PC-3 (cell line): Measurements from ENCODE around the gene PRDM2. TPM values are rescaled to one million over a fixed set of nuclear protein-coding genes. Genes with fewer than 3 reads are reported as not detected.

Experiments used
- ATAC-seq: fragments of 200-7000 bp; cut with Tn5 transposase; 2 replicates; pipeline ENCODE4 v1.9.1; 2020; ENCODE audit warnings: mild to moderate bottlenecking, moderate library complexity
- BruUV-seq: library from RNA; stranded (reverse); fragments of 400-500 nt; replicated peaks from 2 replicates; lab custom pipeline; 2021; lab: Mats Ljungman, UMichigan
- CTCF ChIA-PET: fragments of 300-600 bp; sonication (Branson Sonifier 250); formaldehyde crosslinking; loops from one replicate; lab custom pipeline; 2022; ENCODE audit warnings: antibody characterized with exemption; lab: Charles Lee
- POLR2A ChIA-PET: fragments of 300-600 bp; sonication (Branson Sonifier 250); formaldehyde crosslinking; loops from one replicate; lab custom pipeline; 2022; ENCODE audit warnings: antibody characterized with exemption; ENCODE audit not compliant: unreplicated experiment; lab: Charles Lee
- DNase-seq: peaks from one replicate; pipeline ENCODE4 v3.0.0-alpha.2; 2015
- H2AFZ ChIP-seq: fragments of 300-600 bp; sonication (generic); 2 replicates; pipeline ENCODE4 v1.6.0; 2016; ENCODE audit warnings: antibody characterized with exemption, low read length
- H3F3A ChIP-seq: fragments of 300-600 bp; sonication (generic); one replicate; pipeline ENCODE4 v1.6.0; 2017; ENCODE audit warnings: antibody characterized with exemption, low read length, control low read depth, mild to moderate bottlenecking; ENCODE audit not compliant: unreplicated experiment
- H3K27ac ChIP-seq: fragments of 300-600 bp; sonication (generic); 2 replicates; pipeline ENCODE4 v1.5.1; 2016; ENCODE audit warnings: mild to moderate bottlenecking, low read length
- H3K27me3 ChIP-seq: fragments of 300-600 bp; sonication (generic); 2 replicates; pipeline ENCODE4 v1.6.1; 2016; ENCODE audit warnings: low read length, mixed read lengths
- H3K36me3 ChIP-seq: fragments of 300-600 bp; sonication (generic); 2 replicates; pipeline ENCODE4 v1.6.1; 2016; ENCODE audit warnings: low read depth, mixed run types, low read length, mixed read lengths
- H3K4me1 ChIP-seq: fragments of 300-600 bp; sonication (generic); 2 replicates; pipeline ENCODE4 v1.5.1; 2016; ENCODE audit warnings: low read length; ENCODE audit not compliant: insufficient read depth
- H3K4me2 ChIP-seq: fragments of 300-600 bp; sonication (generic); 2 replicates; pipeline ENCODE4 v1.6.0; 2016; ENCODE audit warnings: low read length
- H3K4me3 ChIP-seq: fragments of 300-600 bp; sonication (generic); 2 replicates; pipeline ENCODE4 v1.5.1; 2016; ENCODE audit warnings: mild to moderate bottlenecking, low read length, mixed read lengths
- H3K79me2 ChIP-seq: fragments of 300-600 bp; sonication (generic); 2 replicates; pipeline ENCODE4 v1.6.1; 2017; ENCODE audit warnings: low read length, mixed read lengths
- H3K9ac ChIP-seq: fragments of 300-600 bp; sonication (generic); 2 replicates; pipeline ENCODE4 v1.6.0; 2016; ENCODE audit warnings: mild to moderate bottlenecking, low read length
- H3K9me2 ChIP-seq: fragments of 300-600 bp; sonication (generic); replicated peaks from 2 replicates; pipeline ENCODE4 v1.6.1; 2016; ENCODE audit warnings: mixed run types, low read length, mixed read lengths
- H3K9me3 ChIP-seq: fragments of 300-600 bp; sonication (generic); 2 replicates; pipeline ENCODE4 v1.6.1; 2016; ENCODE audit warnings: low read length, mixed read lengths
- H4K20me1 ChIP-seq: fragments of 300-600 bp; sonication (generic); 2 replicates; pipeline ENCODE4 v1.6.1; 2016; ENCODE audit warnings: low read length, mixed read lengths
- EZH2 ChIP-seq: fragments of 300-600 bp; sonication (generic); IDR thresholded peaks from one replicate; pipeline ENCODE4 v1.6.1; 2017; ENCODE audit warnings: antibody characterized with exemption, mild to moderate bottlenecking, low read length; ENCODE audit not compliant: unreplicated experiment
- EZH2phosphoT487 ChIP-seq: fragments of 300-600 bp; sonication (generic); IDR thresholded peaks from 2 replicates; pipeline ENCODE4 v1.6.1; 2018; ENCODE audit warnings: mild to moderate bottlenecking, antibody characterized with exemption, low read length, borderline replicate concordance
- intact Hi-C: fragments of 100-400 bp; cut with micrococcal nuclease; formaldehyde crosslinking; loops from 2 replicates; pipeline ENCODE4 v1.9.0; 2023
- total RNA-seq: library from RNA; depleted of rRNA; stranded (reverse); fragments of >200 nt; gene quantifications from 2 replicates; pipeline ENCODE4 v1.2.3, GENCODE V29; 2014
- TF ChIP-seq, protein P1 (sequence below): fragments of 300-600 bp; sonication (generic); conservative IDR thresholded peaks from 2 replicates; pipeline ENCODE4 v1.5.1; 2017; ENCODE audit warnings: antibody characterized with exemption, low read depth, mild to moderate bottlenecking, low read length

Gene PRDM2
- total RNA-seq, 1 experiment from 2014 or later, result 9.4 TPM

DNA sequence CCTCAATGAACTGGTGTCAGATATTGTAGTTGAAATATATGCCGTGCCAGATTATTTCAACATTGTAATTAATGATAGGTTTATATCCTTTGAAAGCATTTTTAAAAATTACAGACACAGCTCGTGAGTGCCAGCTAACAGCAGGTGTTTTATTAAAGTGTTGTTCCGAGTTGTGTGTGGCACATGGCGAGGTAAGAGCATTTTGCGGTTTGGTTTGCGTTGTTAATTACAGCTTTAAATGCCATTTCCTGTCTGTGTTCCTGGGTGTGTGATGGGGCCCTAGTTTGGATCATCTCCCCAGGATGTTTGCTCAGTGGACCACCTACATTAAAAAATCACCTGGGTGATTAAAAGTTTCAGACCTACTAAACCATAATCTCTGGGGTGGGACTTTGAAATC lies 97.4 kb downstream of the PRDM2 start:
- Histone ChIP-seq H3K9me2 (no peaks in the 10 kb centered on the region), H3K36me3 (no peaks in the 10 kb centered on the region), H3K4me2 (no peak overlapping the region), H3K27ac (no peak overlapping the region), H3K9ac (no peak overlapping the region), H3K4me1 (peaks cover 22% of the 10 kb centered on the region), H3K4me3 (no peak overlapping the region), H3K27me3 (no peaks in the 10 kb centered on the region), H2AFZ (no peak overlapping the region), H3F3A (no peaks in the 10 kb centered on the region), H4K20me1 (no peaks in the 10 kb centered on the region), H3K9me3 (no peaks in the 10 kb centered on the region), H3K79me2 (no peaks in the 10 kb centered on the region)
- TF ChIP-seq EZH2phosphoT487 (no peak), EZH2 (no peak)
- TF ChIP-seq, protein P1, sequence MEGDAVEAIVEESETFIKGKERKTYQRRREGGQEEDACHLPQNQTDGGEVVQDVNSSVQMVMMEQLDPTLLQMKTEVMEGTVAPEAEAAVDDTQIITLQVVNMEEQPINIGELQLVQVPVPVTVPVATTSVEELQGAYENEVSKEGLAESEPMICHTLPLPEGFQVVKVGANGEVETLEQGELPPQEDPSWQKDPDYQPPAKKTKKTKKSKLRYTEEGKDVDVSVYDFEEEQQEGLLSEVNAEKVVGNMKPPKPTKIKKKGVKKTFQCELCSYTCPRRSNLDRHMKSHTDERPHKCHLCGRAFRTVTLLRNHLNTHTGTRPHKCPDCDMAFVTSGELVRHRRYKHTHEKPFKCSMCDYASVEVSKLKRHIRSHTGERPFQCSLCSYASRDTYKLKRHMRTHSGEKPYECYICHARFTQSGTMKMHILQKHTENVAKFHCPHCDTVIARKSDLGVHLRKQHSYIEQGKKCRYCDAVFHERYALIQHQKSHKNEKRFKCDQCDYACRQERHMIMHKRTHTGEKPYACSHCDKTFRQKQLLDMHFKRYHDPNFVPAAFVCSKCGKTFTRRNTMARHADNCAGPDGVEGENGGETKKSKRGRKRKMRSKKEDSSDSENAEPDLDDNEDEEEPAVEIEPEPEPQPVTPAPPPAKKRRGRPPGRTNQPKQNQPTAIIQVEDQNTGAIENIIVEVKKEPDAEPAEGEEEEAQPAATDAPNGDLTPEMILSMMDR, result no peak
- DNase-seq (no peak), ATAC-seq (no peak)
- POLR2A ChIA-PET, result no interaction called here
- CTCF ChIA-PET, result interaction anchor here (0.6 to 0.8 kb wide), 2 partner anchors 49 to 370 kb away, joined by 3 to 5 read pairs; no protein-coding TSS in a partner anchor
- intact Hi-C loops, result loop anchor here (5.0 kb wide), 1 partner anchor 50 kb away; no protein-coding TSS in a partner anchor
- BruUV-seq, result no TSS peak

DNA sequence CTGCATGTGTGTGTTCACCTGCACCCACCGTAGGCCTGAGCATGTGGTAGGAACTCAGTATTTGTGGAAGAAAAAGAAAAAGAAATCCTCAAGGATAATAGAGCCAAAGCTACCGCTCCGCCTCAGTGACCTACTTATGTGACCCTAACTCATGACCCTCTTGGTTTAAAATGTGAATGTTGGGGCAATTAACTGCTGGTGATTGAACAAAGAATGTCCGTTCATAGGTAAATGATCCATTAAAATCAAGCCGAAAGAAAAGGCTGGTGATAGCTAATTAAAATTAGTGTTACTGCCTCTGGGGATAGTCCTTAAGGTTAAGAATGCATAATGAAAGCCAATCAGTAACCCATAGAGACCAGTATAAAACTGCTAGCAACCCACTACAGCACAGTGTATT lies 98.1 kb downstream of the PRDM2 start:
- BruUV-seq, result no TSS peak

More for the DNA sequence above, 98.1 kb downstream of the PRDM2 start:
- Histone ChIP-seq H3K9me2 (no peaks in the 10 kb centered on the region), H2AFZ (no peak overlapping the region), H3K4me1 (peaks cover 22% of the 10 kb centered on the region), H3F3A (no peaks in the 10 kb centered on the region), H3K9ac (no peak overlapping the region), H3K27me3 (no peaks in the 10 kb centered on the region), H3K27ac (peak overlapping the region; percentile 55), H3K4me3 (no peak overlapping the region), H3K36me3 (no peaks in the 10 kb centered on the region), H3K9me3 (no peaks in the 10 kb centered on the region), H3K79me2 (no peaks in the 10 kb centered on the region), H4K20me1 (no peaks in the 10 kb centered on the region), H3K4me2 (peak overlapping the region; percentile 27; the same call in 1 of the 2 replicates)
- intact Hi-C loops, result loop anchor here (5.0 kb wide), 1 partner anchor 51 kb away; no protein-coding TSS in a partner anchor
- CTCF ChIA-PET, result interaction anchor here (0.6 to 0.8 kb wide), 2 partner anchors 50 to 371 kb away, joined by 3 to 5 read pairs; no protein-coding TSS in a partner anchor
- TF ChIP-seq EZH2, result no peak
- TF ChIP-seq, protein P1, result no peak
- no peak for TF ChIP-seq EZH2phosphoT487
- DNase-seq (no peak), ATAC-seq (no peak)
- POLR2A ChIA-PET, result no interaction called here
